Esophagus squamous epithelium (tissue), 4 donors: ENCODE data around the gene CDH12.

ENCODE experiments used
- POLR2A ChIP-seq, 4 donors: fragments of 450-650 bp; IDR thresholded peaks; one replicate each; pipeline ENCODE4 v1.6.1; 2017; ENCODE audit warnings: antibody characterized with exemption in 4 of 4, mild to moderate bottlenecking in 4 of 4, moderate library complexity in 3 of 4
- TF ChIP-seq, protein P1 (sequence below), 6 experiments: fragments of 450-650 bp in 4 of 6; fragments of 200-600 bp in 2 of 6; sonication (generic) in 2 of 6; IDR thresholded peaks; one replicate each; pipeline ENCODE4 v1.5.1; 2016 to 2019; ENCODE audit warnings: antibody characterized with exemption in 6 of 6, mild to moderate bottlenecking in 4 of 6, moderate library complexity in 4 of 6

DNA sequence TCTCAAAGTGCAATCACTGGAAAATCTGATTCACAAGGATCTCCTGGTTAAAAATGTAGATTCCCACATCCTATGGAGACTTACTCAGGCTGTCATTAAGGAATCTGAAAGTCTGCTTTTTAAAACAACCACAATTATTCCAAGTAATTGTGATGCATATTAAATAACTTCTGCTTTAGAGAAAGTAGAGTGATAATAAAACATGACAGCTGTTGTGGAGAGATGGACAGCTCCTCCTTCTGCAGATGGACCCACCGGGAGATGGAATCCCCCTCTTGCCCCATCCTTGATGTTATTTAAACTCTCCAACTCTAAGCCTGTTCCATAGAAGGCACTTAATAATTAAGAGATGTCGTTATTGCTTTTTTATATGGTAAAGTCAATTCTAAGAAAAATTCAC lies 802.2 kb downstream of the CDH12 start:
- TF ChIP-seq, protein P1, sequence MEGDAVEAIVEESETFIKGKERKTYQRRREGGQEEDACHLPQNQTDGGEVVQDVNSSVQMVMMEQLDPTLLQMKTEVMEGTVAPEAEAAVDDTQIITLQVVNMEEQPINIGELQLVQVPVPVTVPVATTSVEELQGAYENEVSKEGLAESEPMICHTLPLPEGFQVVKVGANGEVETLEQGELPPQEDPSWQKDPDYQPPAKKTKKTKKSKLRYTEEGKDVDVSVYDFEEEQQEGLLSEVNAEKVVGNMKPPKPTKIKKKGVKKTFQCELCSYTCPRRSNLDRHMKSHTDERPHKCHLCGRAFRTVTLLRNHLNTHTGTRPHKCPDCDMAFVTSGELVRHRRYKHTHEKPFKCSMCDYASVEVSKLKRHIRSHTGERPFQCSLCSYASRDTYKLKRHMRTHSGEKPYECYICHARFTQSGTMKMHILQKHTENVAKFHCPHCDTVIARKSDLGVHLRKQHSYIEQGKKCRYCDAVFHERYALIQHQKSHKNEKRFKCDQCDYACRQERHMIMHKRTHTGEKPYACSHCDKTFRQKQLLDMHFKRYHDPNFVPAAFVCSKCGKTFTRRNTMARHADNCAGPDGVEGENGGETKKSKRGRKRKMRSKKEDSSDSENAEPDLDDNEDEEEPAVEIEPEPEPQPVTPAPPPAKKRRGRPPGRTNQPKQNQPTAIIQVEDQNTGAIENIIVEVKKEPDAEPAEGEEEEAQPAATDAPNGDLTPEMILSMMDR (IDR thresholded peaks at IDR 0.05), result no peak
- TF ChIP-seq POLR2A (IDR thresholded peaks at IDR 0.05), result no peak
